GM12892 (cell line): ENCODE results near the gene NMNAT1.

Source experiments
- POLR2A ChIP-seq: IDR thresholded peaks from 2 replicates; pipeline ENCODE4 v1.6.1; 2011; ENCODE audit warnings: low read depth, low read length, control low read depth
- POLR2AphosphoS5 ChIP-seq: IDR thresholded peaks from 2 replicates; pipeline ENCODE4 v1.6.1; 2011; ENCODE audit warnings: low read depth, low read length, control low read depth
- TAF1 ChIP-seq: IDR thresholded peaks from 2 replicates; pipeline ENCODE4 v1.6.1; 2011; ENCODE audit warnings: low read depth, mild to moderate bottlenecking, control low read depth, low read length, borderline replicate concordance

- TF ChIP-seq POLR2A: no peak
- TF ChIP-seq POLR2AphosphoS5: no peak
- no peak for TF ChIP-seq TAF1
These were observed 88.2 kb downstream of the NMNAT1 start for GRCh38 chr1:10031461-10031860.
